HepG2 (cell line): ENCODE data around the gene CXorf49. TPM values are rescaled to one million over a fixed set of nuclear protein-coding genes. Genes with fewer than 3 reads are reported as not detected.
"Not testable (repeated sequence)": the region's sequence is repeated elsewhere in the genome, so short reads cannot be mapped to it uniquely, and the experiment has no call there.

Experiments used
- ATAC-seq: fragments of 200-7000 bp; cut with Tn5 transposase; 3 replicates; pipeline ENCODE4 v1.9.1; 2020; ENCODE audit warnings: mild to moderate bottlenecking, moderate library complexity
- BruUV-seq: library from RNA; stranded (reverse); fragments of 400-500 nt; replicated peaks from 2 replicates; lab custom pipeline; 2021; lab: Mats Ljungman, UMichigan
- CTCF ChIA-PET: fragments of 300-600 bp; formaldehyde crosslinking; extraction: SDS; loops from one replicate; lab custom pipeline; 2021; ENCODE audit warnings: low total read pairs, inconsistent platforms, low intra/inter-chr PET ratio; lab: Yijun Ruan, JAX
- POLR2A ChIA-PET: fragments of 350-600 bp; sonication (Branson Sonifier 250); formaldehyde crosslinking; loops from one replicate; lab custom pipeline; 2020; ENCODE audit warnings: antibody characterized with exemption, inconsistent platforms; lab: Yijun Ruan, JAX
- DNase-seq: peaks from one replicate; pipeline ENCODE4 v3.0.0-alpha.2; 2015; ENCODE audit warnings: low spot score
- FAIRE-seq: peaks from 3 replicates; lab custom pipeline; 2011; peaks lifted over from hg19 to GRCh38; lab: Jason Lieb, UNC
- H2AFZ ChIP-seq: one replicate; pipeline ENCODE4 v1.6.1; 2011; ENCODE audit warnings: low read length, inconsistent platforms
- H3K27ac ChIP-seq: fragments of 300-600 bp; 3 replicates; pipeline ENCODE4 v1.8.0; 2011; ENCODE audit warnings: mixed run types, mild to moderate bottlenecking, mixed read lengths, low read length, inconsistent platforms; ENCODE audit not compliant: insufficient read depth; ENCODE audit errors: extremely low read length
- H3K27me3 ChIP-seq, 2 experiments: fragments of 200-600 bp in 1 of 2; 2 replicates in 1 of 2; 3 replicates in 1 of 2; pipeline versions ENCODE4 v1.6.0 to v1.8.0; 2011; ENCODE audit warnings: low read length in 2 of 2, mild to moderate bottlenecking in 2 of 2, moderate library complexity in 2 of 2, inconsistent platforms in 1 of 2; ENCODE audit not compliant: insufficient read depth in 2 of 2, control insufficient read depth in 1 of 2
- H3K36me3 ChIP-seq, 2 experiments: fragments of 200-600 bp in 1 of 2; replicated peaks in 1 of 2; 2 replicates in 1 of 2; 3 replicates in 1 of 2; pipeline versions ENCODE4 v1.5.1 to v1.8.0; 2011; ENCODE audit warnings: low read length in 2 of 2, inconsistent platforms in 1 of 2; ENCODE audit not compliant: insufficient read depth in 2 of 2, control insufficient read depth in 1 of 2
- H3K4me1 ChIP-seq: 2 replicates; pipeline ENCODE4 v1.5.1; 2012; ENCODE audit warnings: low read length, inconsistent platforms; ENCODE audit not compliant: insufficient read depth
- H3K4me2 ChIP-seq: 2 replicates; pipeline ENCODE4 v1.6.0; 2011; ENCODE audit warnings: low read depth, low read length, inconsistent platforms
- H3K4me3 ChIP-seq, 3 experiments: fragments of 200-600 bp in 1 of 3; sonication (generic), shearing (Covaris generic) in 1 of 3; replicated peaks in 1 of 3; 2 replicates each; pipeline ENCODE4 v1.5.1; 2011 to 2016; ENCODE audit warnings: low read length in 3 of 3, inconsistent platforms in 2 of 3, low read depth in 2 of 3, mild to moderate bottlenecking in 2 of 3, control low read depth in 1 of 3, mixed read lengths in 1 of 3; ENCODE audit not compliant: insufficient read depth in 1 of 3
- H3K79me2 ChIP-seq: one replicate; pipeline ENCODE4 v1.6.1; 2011; ENCODE audit warnings: low read length, inconsistent platforms; ENCODE audit not compliant: insufficient read depth
- H3K9ac ChIP-seq: 2 replicates; pipeline ENCODE4 v1.6.0; 2011; ENCODE audit warnings: mild to moderate bottlenecking, low read depth, low read length, inconsistent platforms; ENCODE audit not compliant: insufficient read depth
- H3K9me3 ChIP-seq: 2 replicates; pipeline ENCODE4 v1.5.1; 2012; ENCODE audit warnings: mild to moderate bottlenecking, low read length
- H4K20me1 ChIP-seq: 2 replicates; pipeline ENCODE4 v1.6.0; 2011; ENCODE audit warnings: inconsistent platforms, mild to moderate bottlenecking, low read length, moderate library complexity; ENCODE audit not compliant: insufficient read depth
- WGBS: methylation state at CpG from one replicate; pipeline ENCODE4 v1.1.6; 2017; ENCODE audit warnings: low lambda C conversion rate; 5-methylcytosine and 5-hydroxymethylcytosine counted together
- in situ Hi-C: cut with HindIII; loops from 2 replicates; pipeline ENCODE4 v1.10.0; 2017; ENCODE audit warnings: low pct_unique_long_range_greater_than_20kb; ENCODE audit not compliant: extremely low pct_ligation_motif_present
- intact Hi-C: fragments of 100-400 bp; cut with micrococcal nuclease; formaldehyde crosslinking; loops from one replicate; pipeline ENCODE4 v1.10.0; 2022; ENCODE audit not compliant: unreplicated experiment
- polyA plus RNA-seq, 8 experiments: library from polyadenylated mRNA; depleted of rRNA in 3 of 8; stranded (reverse) in 7 of 8; unstranded in 1 of 8; fragments of >200 nt; fragmentation: Illumina TruSeq in 4 of 8; extraction: Trizol in 4 of 8; gene quantifications; 2 replicates each; pipeline versions ENCODE4 v1.2.1 to v1.2.3, GENCODE V29; 2011 to 2016; ENCODE audit warnings: low read depth in 4 of 8, missing spikeins in 1 of 8, mixed read lengths in 1 of 8; ENCODE audit not compliant: insufficient read depth in 1 of 8
- total RNA-seq, 5 experiments: library from RNA; depleted of rRNA; stranded (reverse); fragments of >200 nt; fragmentation: Illumina TruSeq; extraction: Trizol; gene quantifications; 2 replicates each; pipeline ENCODE4 v1.2.3, GENCODE V29; 2016; ENCODE audit warnings: low read depth in 1 of 5

CXorf49 gene
- total and polyA plus RNA-seq, 2 of the 13 experiments (the other 11 are each of a cell fraction or from before 2014, with no cell fraction given): not detected

DNA sequence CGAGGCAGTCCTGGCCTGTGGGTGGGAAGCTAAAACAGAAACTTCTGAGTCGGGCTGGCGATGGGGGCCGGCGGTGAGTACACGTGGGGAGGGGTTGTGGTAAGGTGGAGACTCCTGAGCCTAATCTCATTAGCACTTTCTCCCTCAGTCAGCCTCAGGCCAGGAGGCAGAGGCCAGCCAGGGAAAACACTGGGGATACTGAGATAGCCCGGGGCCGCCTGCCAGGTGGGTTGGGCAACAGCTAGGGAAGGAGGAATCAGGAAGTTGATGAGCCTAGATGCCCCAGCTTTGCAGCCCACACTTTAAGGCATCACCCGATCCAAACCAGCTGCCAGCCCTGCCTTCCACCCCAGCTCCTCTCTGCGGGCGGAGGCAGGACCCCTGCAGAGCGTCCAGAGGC, 1.8 kb downstream of the CXorf49 start:
- CTCF ChIA-PET, H4K20me1 ChIP-seq, H3K4me2 ChIP-seq, H3K27me3 ChIP-seq, H3K27ac ChIP-seq, intact Hi-C loops, H3K4me1 ChIP-seq, H3K79me2 ChIP-seq, H3K9ac ChIP-seq, H3K4me3 ChIP-seq, FAIRE-seq, H2AFZ ChIP-seq, DNase-seq, BruUV-seq, ATAC-seq, POLR2A ChIA-PET, in situ Hi-C loops, H3K9me3 ChIP-seq, H3K36me3 ChIP-seq: not testable (repeated sequence)
- no CpG with 5 or more reads among the region's 12 CpGs for WGBS

GRCh38 chrX:71715551-71715950, 2.5 kb downstream of the CXorf49 start:
- H3K36me3 ChIP-seq, H3K27ac ChIP-seq, POLR2A ChIA-PET, in situ Hi-C loops, H3K79me2 ChIP-seq, CTCF ChIA-PET, BruUV-seq, H3K27me3 ChIP-seq, H3K9me3 ChIP-seq, DNase-seq, H3K4me2 ChIP-seq, H4K20me1 ChIP-seq, H3K4me1 ChIP-seq, H2AFZ ChIP-seq, H3K4me3 ChIP-seq, FAIRE-seq, H3K9ac ChIP-seq, intact Hi-C loops: not testable (repeated sequence)
- no CpG with 5 or more reads among the region's 8 CpGs for WGBS
- ATAC-seq: peak; percentile 48; the same call in 1 of the 3 replicates

GRCh38 chrX:71714064-71714463, 4.0 kb downstream of the CXorf49 start:
- intact Hi-C loops, H3K4me3 ChIP-seq, FAIRE-seq, H2AFZ ChIP-seq, H3K27ac ChIP-seq, H3K36me3 ChIP-seq, H3K9me3 ChIP-seq, H4K20me1 ChIP-seq, BruUV-seq, H3K27me3 ChIP-seq, H3K79me2 ChIP-seq, H3K9ac ChIP-seq, H3K4me2 ChIP-seq, CTCF ChIA-PET, in situ Hi-C loops, H3K4me1 ChIP-seq, POLR2A ChIA-PET, DNase-seq, ATAC-seq: not testable (repeated sequence)
- no CpG with 5 or more reads among the region's 14 CpGs for WGBS

- WGBS: no CpG with 5 or more reads among the region's 12 CpGs
- not testable (repeated sequence) for BruUV-seq
Measured at GRCh38 chrX:71702853-71703252, 15.2 kb downstream of the CXorf49 start.

More at GRCh38 chrX:71702853-71703252, 15.2 kb downstream of the CXorf49 start:
- H3K27me3 ChIP-seq, H3K9me3 ChIP-seq, H3K36me3 ChIP-seq, FAIRE-seq, DNase-seq, H3K4me2 ChIP-seq, H2AFZ ChIP-seq, H3K9ac ChIP-seq, H3K79me2 ChIP-seq, CTCF ChIA-PET, H3K27ac ChIP-seq, POLR2A ChIA-PET, H3K4me3 ChIP-seq, H3K4me1 ChIP-seq, intact Hi-C loops, in situ Hi-C loops, H4K20me1 ChIP-seq: not testable (repeated sequence)
- ATAC-seq: peak; percentile 53; the same call in 2 of the 3 replicates
